Placental epithelial cell (primary cell): ENCODE data around the gene HES6. TPM values are rescaled to one million over a fixed set of nuclear protein-coding genes. Genes with fewer than 3 reads are reported as not detected.

Source experiments
- total RNA-seq: library from RNA; depleted of rRNA; stranded (reverse); fragments of >200 nt; gene quantifications from 2 replicates; pipeline ENCODE4 v1.2.3, GENCODE V29; 2012

Gene HES6, protein sequence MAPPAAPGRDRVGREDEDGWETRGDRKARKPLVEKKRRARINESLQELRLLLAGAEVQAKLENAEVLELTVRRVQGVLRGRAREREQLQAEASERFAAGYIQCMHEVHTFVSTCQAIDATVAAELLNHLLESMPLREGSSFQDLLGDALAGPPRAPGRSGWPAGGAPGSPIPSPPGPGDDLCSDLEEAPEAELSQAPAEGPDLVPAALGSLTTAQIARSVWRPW
- 1.5 and 1.6 TPM in 2 replicates for total RNA-seq

GRCh38 chr2:238239863-238240756 lies at the start of gene HES6:
TSS of gene HES6 (minus strand) at chr2:238240038. CDS start at chr2:238239905, 133 bp downstream.

GRCh38 chr2:238287737-238288649 lies 48.2 kb upstream of the HES6 start, which contains the start of gene PER2:
TSS of gene PER2 (minus strand) at chr2:238288610. CDS start at chr2:238277936, 10,674 bp downstream.

DNA sequence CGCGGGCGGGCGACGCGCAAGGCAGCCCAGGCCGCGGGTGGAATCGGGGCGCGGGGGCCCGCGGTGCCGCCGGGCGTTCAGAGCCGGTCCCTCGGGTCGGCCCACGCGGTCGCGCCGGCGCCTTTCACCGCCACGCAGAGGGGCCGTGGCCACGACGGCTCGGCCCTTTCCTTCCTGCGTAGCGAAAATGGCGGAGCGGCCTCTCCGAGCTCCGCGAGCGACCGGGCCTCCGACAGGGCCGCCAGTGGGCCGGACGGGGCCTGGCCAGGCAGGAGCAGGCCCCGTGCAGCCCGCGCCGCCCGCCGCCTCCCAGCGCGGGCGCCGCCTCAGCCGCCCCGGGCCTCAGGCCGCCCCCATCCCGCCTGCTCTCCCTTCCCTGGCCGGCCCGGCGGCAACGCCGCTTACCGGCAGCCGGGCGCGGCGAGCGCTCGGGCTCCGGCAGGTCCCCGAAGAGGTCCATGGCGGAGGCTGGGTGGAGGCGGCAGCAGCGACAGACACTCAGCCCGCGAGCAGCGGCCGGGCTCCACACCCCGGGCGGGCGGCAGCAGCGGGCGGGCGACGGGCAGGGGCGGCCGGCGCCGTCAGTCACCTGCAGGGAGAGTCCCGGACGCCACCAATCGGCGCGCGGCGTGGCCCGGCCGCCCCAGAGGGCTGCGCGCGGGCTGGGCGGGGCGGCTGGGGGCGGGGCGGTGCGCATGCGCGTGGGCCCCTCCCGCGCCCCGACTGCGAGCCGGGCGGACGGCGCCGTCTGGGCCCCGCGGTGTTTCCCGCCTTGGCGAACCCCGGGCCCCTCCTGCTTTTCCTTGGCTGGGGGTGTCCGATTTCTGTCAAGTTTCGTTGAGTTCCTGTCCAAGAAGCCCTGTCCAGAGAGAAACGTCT lies 36.5 kb downstream of the HES6 start, which contains the start of gene ILKAP:
TSS of gene ILKAP (minus strand) at position 602 of the 879 bp plus-strand sequence. CDS start at position 460, 142 bp downstream.

Other genes with a start within 250 kb of the HES6 start
- 8.2 and 10.2 TPM in 2 replicates for gene SCLY, start 179.0 kb downstream of the HES6 start, total RNA-seq
- gene ESPNL, start 139.7 kb downstream of the HES6 start, total RNA-seq, result 0.87 and 7.5 TPM in 2 replicates
- gene KLHL30, start 101.4 kb downstream of the HES6 start, total RNA-seq, result not detected in 2 replicates
- gene ERFE, start 81.1 kb downstream of the HES6 start, total RNA-seq, result not detected in 2 replicates
- gene ILKAP, start 36.3 kb downstream of the HES6 start, total RNA-seq, result 13.2 and 23.6 TPM in 2 replicates
- 4.3 and 5.9 TPM in 2 replicates for gene PER2, start 48.6 kb upstream of the HES6 start, total RNA-seq
- 3.9 and 4.3 TPM in 2 replicates for gene TRAF3IP1, start 80.5 kb upstream of the HES6 start, total RNA-seq
- gene ASB1, start 186.9 kb upstream of the HES6 start, total RNA-seq, result 14.9 and 26.5 TPM in 2 replicates